Astrocyte (in vitro differentiated cells and primary cell): ENCODE results near the gene TCHH. TPM values are rescaled to one million over a fixed set of nuclear protein-coding genes. Genes with fewer than 3 reads are reported as not detected.
A peak's percentile ranks its signal among the peaks of the same experiment; 100 is the strongest.

ENCODE experiments used
- DNase-seq: peaks from one replicate; pipeline ENCODE4 v3.0.0-alpha.2; 2010; ENCODE audit warnings: low read depth
- FAIRE-seq: peaks from 2 replicates; lab custom pipeline; 2011; peaks lifted over from hg19 to GRCh38; lab: Jason Lieb, UNC
- H2AFZ ChIP-seq: 2 replicates; pipeline ENCODE4 v1.6.0; 2012; ENCODE audit warnings: low read depth, low read length, inconsistent platforms
- H3K27ac ChIP-seq: 2 replicates; pipeline ENCODE4 v1.5.1; 2011; ENCODE audit warnings: low read depth, low read length, inconsistent platforms
- H3K27me3 ChIP-seq: 2 replicates; pipeline ENCODE4 v1.6.0; 2011; ENCODE audit warnings: low read length, inconsistent platforms; ENCODE audit not compliant: insufficient read depth
- H3K36me3 ChIP-seq: 2 replicates; pipeline ENCODE4 v1.5.1; 2011; ENCODE audit warnings: low read length, inconsistent platforms; ENCODE audit not compliant: insufficient read depth
- H3K4me1 ChIP-seq: 2 replicates; pipeline ENCODE4 v1.5.1; 2011; ENCODE audit warnings: low read length, inconsistent platforms; ENCODE audit not compliant: insufficient read depth
- H3K4me2 ChIP-seq: 2 replicates; pipeline ENCODE4 v1.6.0; 2012; ENCODE audit warnings: low read length, inconsistent platforms
- H3K4me3 ChIP-seq: 2 replicates; pipeline ENCODE4 v1.5.1; 2011; ENCODE audit warnings: low read depth, mild to moderate bottlenecking, low read length, inconsistent platforms; ENCODE audit not compliant: insufficient read depth
- H3K79me2 ChIP-seq: 2 replicates; pipeline ENCODE4 v1.6.0; 2012; ENCODE audit warnings: mild to moderate bottlenecking, low read length, inconsistent platforms; ENCODE audit not compliant: insufficient read depth
- H3K9ac ChIP-seq: 2 replicates; pipeline ENCODE4 v1.6.0; 2012; ENCODE audit warnings: mild to moderate bottlenecking, low read length, inconsistent platforms
- H3K9me3 ChIP-seq: 2 replicates; pipeline ENCODE4 v1.5.1; 2012; ENCODE audit warnings: low read depth, mild to moderate bottlenecking, low read length, inconsistent platforms; ENCODE audit not compliant: insufficient read depth
- H4K20me1 ChIP-seq: 2 replicates; pipeline ENCODE4 v1.6.0; 2012; ENCODE audit warnings: low read length, inconsistent platforms; ENCODE audit not compliant: insufficient read depth
- H3K27ac Mint-ChIP-seq: one replicate; pipeline ENCODE4 v1.8.0; 2021; ENCODE audit warnings: mild to moderate bottlenecking, mixed read lengths; ENCODE audit not compliant: unreplicated experiment
- H3K27me3 Mint-ChIP-seq: one replicate; pipeline ENCODE4 v1.8.0; 2021; ENCODE audit warnings: low read depth, mixed read lengths; ENCODE audit not compliant: unreplicated experiment
- H3K36me3 Mint-ChIP-seq: one replicate; pipeline ENCODE4 v1.8.0; 2021; ENCODE audit warnings: low read depth, mixed read lengths; ENCODE audit not compliant: unreplicated experiment
- H3K4me1 Mint-ChIP-seq: one replicate; pipeline ENCODE4 v1.8.0; 2021; ENCODE audit warnings: low read depth, mixed read lengths; ENCODE audit not compliant: unreplicated experiment
- H3K4me3 Mint-ChIP-seq: one replicate; pipeline ENCODE4 v1.8.0; 2021; ENCODE audit warnings: mild to moderate bottlenecking, moderate library complexity, mixed read lengths; ENCODE audit not compliant: unreplicated experiment
- H3K9me3 Mint-ChIP-seq: one replicate; pipeline ENCODE4 v1.8.0; 2021; ENCODE audit warnings: mild to moderate bottlenecking, mixed read lengths; ENCODE audit not compliant: unreplicated experiment
- CTCF ChIP-seq: IDR thresholded peaks from 2 replicates; pipeline ENCODE4 v1.5.1; 2011; ENCODE audit warnings: low read depth, mild to moderate bottlenecking, inconsistent platforms, low read length, moderate library complexity; ENCODE audit not compliant: insufficient read depth
- EZH2 ChIP-seq: IDR thresholded peaks from 2 replicates; pipeline ENCODE4 v1.6.1; 2012; ENCODE audit warnings: mild to moderate bottlenecking, low read length, inconsistent platforms; ENCODE audit not compliant: insufficient read depth
- total RNA-seq: library from RNA; stranded (reverse); gene quantifications from 2 replicates; pipeline ENCODE4 v1.2.1, GENCODE V29; 2021

Gene TCHH
- total RNA-seq, 1 donor from 2014 or later, result 0.86 TPM

GRCh38 chr1:152112885-152113432 is 2.3 kb downstream of the TCHH start:
- no peaks in the 10 kb centered on the region for H4K20me1 ChIP-seq
- no peak overlapping the region for H3K9ac ChIP-seq
- peaks cover 78% of the 10 kb centered on the region for H3K27me3 ChIP-seq
- peaks cover 3% of the 10 kb centered on the region for H3K9me3 Mint-ChIP-seq
- H3K27ac ChIP-seq, result no peak overlapping the region
- DNase-seq, result no peak
- TF ChIP-seq EZH2, result no peak
- no peak for TF ChIP-seq CTCF
- H3K79me2 ChIP-seq, result no peaks in the 10 kb centered on the region
- no peak overlapping the region for H3K4me3 Mint-ChIP-seq
- H3K9me3 ChIP-seq, result peaks cover 10% of the 10 kb centered on the region
- no peaks in the 10 kb centered on the region for H3K36me3 Mint-ChIP-seq
- FAIRE-seq, result no peak
- H3K4me1 ChIP-seq, result peaks cover 22% of the 10 kb centered on the region
- peak overlapping the region; percentile 38 for H3K4me3 ChIP-seq
- H3K36me3 ChIP-seq, result no peaks in the 10 kb centered on the region
- H3K27ac Mint-ChIP-seq, result no peak overlapping the region
- H3K4me1 Mint-ChIP-seq, result no peaks in the 10 kb centered on the region
- H3K4me2 ChIP-seq, result peak overlapping the region; percentile 88
- H2AFZ ChIP-seq, result no peak overlapping the region
- peaks cover 20% of the 10 kb centered on the region for H3K27me3 Mint-ChIP-seq

- no peak for TF ChIP-seq CTCF
- peak; percentile 22 for TF ChIP-seq EZH2
- Histone ChIP-seq H3K4me3 (peak overlapping the region; percentile 38), H3K79me2 (no peaks in the 10 kb centered on the region), H3K9ac (no peak overlapping the region), H3K4me2 (peak overlapping the region; percentile 88), H3K36me3 (no peaks in the 10 kb centered on the region), H3K4me1 (peaks cover 22% of the 10 kb centered on the region), H3K9me3 (peaks cover 15% of the 10 kb centered on the region), H3K27ac (no peak overlapping the region), H2AFZ (peak overlapping the region; percentile 69), H4K20me1 (no peaks in the 10 kb centered on the region), H3K27me3 (peaks cover 85% of the 10 kb centered on the region)
- H3K4me3 Mint-ChIP-seq, result no peak overlapping the region
- no peak overlapping the region for H3K27ac Mint-ChIP-seq
- DNase-seq (peak; percentile 26), FAIRE-seq (no peak)
- H3K27me3 Mint-ChIP-seq, result peaks cover 20% of the 10 kb centered on the region
- peaks cover 2% of the 10 kb centered on the region for H3K4me1 Mint-ChIP-seq
- peaks cover 9% of the 10 kb centered on the region for H3K9me3 Mint-ChIP-seq
- H3K36me3 Mint-ChIP-seq, result no peaks in the 10 kb centered on the region
Measured at GRCh38 chr1:152112101-152112884, 3.0 kb downstream of the TCHH start.
